Measurements from ENCODE around the gene ZNF692.
A peak's percentile ranks its signal among the peaks of the same experiment; 100 is the strongest.
"Not testable (repeated sequence)": the region's sequence is repeated elsewhere in the genome, so short reads cannot be mapped to it uniquely, and the experiment has no call there.

ZNF692 gene

GRCh38 chr1:248884632-248885295, 25.9 kb upstream of the ZNF692 start:
- Histone ChIP-seq H3K79me2 (ENCODE audit: insufficient read depth, low read depth) (no peaks in the 10 kb centered on the region), H4K20me1 (ENCODE audit: insufficient read depth) (no peaks in the 10 kb centered on the region), H2AFZ (ENCODE audit: low read depth) (no peak overlapping the region), H3K27ac (no peak overlapping the region), H3K27me3 (ENCODE audit: insufficient read depth, low read depth) (no peaks in the 10 kb centered on the region), H3K9ac (no peak overlapping the region), H3K4me2 (no peak overlapping the region), H3K4me3 (IDR thresholded peaks at IDR 0.05; ENCODE audit: insufficient read depth, low read depth, low read length) (no peak overlapping the region), H3K36me3 (ENCODE audit: insufficient read depth) (no peaks in the 10 kb centered on the region), H3K4me1 (ENCODE audit: low read depth, poor library complexity, severe bottlenecking) (peaks cover 8% of the 10 kb centered on the region)
- TF ChIP-seq CTCF (conservative IDR thresholded peaks at IDR 0.05; ENCODE audit: low read depth, low read length): no peak

GRCh38 chr1:248882427-248882826, 23.5 kb upstream of the ZNF692 start:
- H3K27me3 ChIP-seq (ENCODE audit: insufficient read depth, low read depth); H3K4me3 ChIP-seq (IDR thresholded peaks at IDR 0.05; ENCODE audit: insufficient read depth, low read depth, low read length); H3K36me3 ChIP-seq (ENCODE audit: insufficient read depth); H3K4me1 ChIP-seq (ENCODE audit: low read depth, poor library complexity, severe bottlenecking); H3K27ac ChIP-seq; H3K9ac ChIP-seq; H4K20me1 ChIP-seq (ENCODE audit: insufficient read depth); H2AFZ ChIP-seq (ENCODE audit: low read depth); H3K79me2 ChIP-seq (ENCODE audit: insufficient read depth, low read depth); H3K4me2 ChIP-seq: not testable (repeated sequence)

GRCh38 chr1:248881261-248881660, 22.4 kb upstream of the ZNF692 start:
- Histone ChIP-seq H3K4me2 (no peak overlapping the region), H3K79me2 (ENCODE audit: insufficient read depth, low read depth) (no peaks in the 10 kb centered on the region), H3K9ac (no peak overlapping the region), H2AFZ (ENCODE audit: low read depth) (no peak overlapping the region), H4K20me1 (ENCODE audit: insufficient read depth) (no peaks in the 10 kb centered on the region), H3K36me3 (ENCODE audit: insufficient read depth) (no peaks in the 10 kb centered on the region), H3K27me3 (ENCODE audit: insufficient read depth, low read depth) (no peaks in the 10 kb centered on the region), H3K4me1 (ENCODE audit: low read depth, poor library complexity, severe bottlenecking) (peaks cover 8% of the 10 kb centered on the region), H3K27ac (no peak overlapping the region), H3K4me3 (IDR thresholded peaks at IDR 0.05; ENCODE audit: insufficient read depth, low read depth, low read length) (no peak overlapping the region)
- no peak for TF ChIP-seq CTCF (conservative IDR thresholded peaks at IDR 0.05; ENCODE audit: low read depth, low read length)

GRCh38 chr1:248873993-248874533, 15.2 kb upstream of the ZNF692 start:
- no peak overlapping the region for H2AFZ ChIP-seq (ENCODE audit: low read depth)
- no peaks in the 10 kb centered on the region for H3K36me3 ChIP-seq (ENCODE audit: insufficient read depth)
- peak overlapping the region; percentile 43; the same call in 1 of the 2 replicates for H3K4me2 ChIP-seq
- no peak overlapping the region; the same call in 1 of the 2 replicates for H3K9ac ChIP-seq
- H3K4me3 ChIP-seq (IDR thresholded peaks at IDR 0.05; ENCODE audit: insufficient read depth, low read depth, low read length): no peak overlapping the region
- H3K27ac ChIP-seq: peak overlapping the region; percentile 37; the same call in 1 of the 2 replicates
- H4K20me1 ChIP-seq (ENCODE audit: insufficient read depth): no peaks in the 10 kb centered on the region
- peaks cover 25% of the 10 kb centered on the region for H3K4me1 ChIP-seq (ENCODE audit: low read depth, poor library complexity, severe bottlenecking)
- no peak; the same call in 1 of the 2 replicates for TF ChIP-seq CTCF (conservative IDR thresholded peaks at IDR 0.05; ENCODE audit: low read depth, low read length)
- H3K27me3 ChIP-seq (ENCODE audit: insufficient read depth, low read depth): no peaks in the 10 kb centered on the region
- no peaks in the 10 kb centered on the region for H3K79me2 ChIP-seq (ENCODE audit: insufficient read depth, low read depth)

GRCh38 chr1:248873409-248873992, 14.6 kb upstream of the ZNF692 start:
- Histone ChIP-seq H3K27me3 (ENCODE audit: insufficient read depth, low read depth) (no peaks in the 10 kb centered on the region), H3K4me2 (peak overlapping the region; percentile 74; the same call in 1 of the 2 replicates), H3K27ac (peak overlapping the region; percentile 73), H3K36me3 (ENCODE audit: insufficient read depth) (no peaks in the 10 kb centered on the region), H3K4me1 (ENCODE audit: low read depth, poor library complexity, severe bottlenecking) (peaks cover 25% of the 10 kb centered on the region), H4K20me1 (ENCODE audit: insufficient read depth) (no peaks in the 10 kb centered on the region), H3K79me2 (ENCODE audit: insufficient read depth, low read depth) (no peaks in the 10 kb centered on the region), H3K4me3 (IDR thresholded peaks at IDR 0.05; ENCODE audit: insufficient read depth, low read depth, low read length) (peak overlapping the region; percentile 98), H3K9ac (peak overlapping the region; percentile 64), H2AFZ (ENCODE audit: low read depth) (peak overlapping the region; percentile 85)
- TF ChIP-seq CTCF (conservative IDR thresholded peaks at IDR 0.05; ENCODE audit: low read depth, low read length): no peak

Measured in KMS-11 (cell line).